ENCODE results near the gene ATP5PO.

DNA sequence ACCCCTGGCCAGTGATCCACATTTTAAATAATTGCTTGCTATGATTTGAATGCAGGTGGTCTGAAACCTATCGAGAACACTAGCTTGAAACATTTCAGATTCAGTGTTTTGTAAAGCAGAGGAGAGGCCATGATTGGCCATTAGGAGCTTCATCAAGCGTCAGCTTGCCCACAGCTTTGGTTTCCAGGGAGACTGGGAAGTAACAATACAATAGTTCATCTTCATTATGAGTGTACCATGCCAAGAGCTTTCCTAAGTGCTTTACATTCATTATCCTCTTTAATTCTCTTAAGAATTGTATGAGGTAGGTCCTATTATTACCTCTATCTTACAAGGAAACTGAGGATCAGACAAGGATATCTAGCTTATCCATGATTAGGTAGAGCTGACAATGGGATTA, 27.7 kb upstream of the ATP5PO start:
- TF ChIP-seq, protein P1, sequence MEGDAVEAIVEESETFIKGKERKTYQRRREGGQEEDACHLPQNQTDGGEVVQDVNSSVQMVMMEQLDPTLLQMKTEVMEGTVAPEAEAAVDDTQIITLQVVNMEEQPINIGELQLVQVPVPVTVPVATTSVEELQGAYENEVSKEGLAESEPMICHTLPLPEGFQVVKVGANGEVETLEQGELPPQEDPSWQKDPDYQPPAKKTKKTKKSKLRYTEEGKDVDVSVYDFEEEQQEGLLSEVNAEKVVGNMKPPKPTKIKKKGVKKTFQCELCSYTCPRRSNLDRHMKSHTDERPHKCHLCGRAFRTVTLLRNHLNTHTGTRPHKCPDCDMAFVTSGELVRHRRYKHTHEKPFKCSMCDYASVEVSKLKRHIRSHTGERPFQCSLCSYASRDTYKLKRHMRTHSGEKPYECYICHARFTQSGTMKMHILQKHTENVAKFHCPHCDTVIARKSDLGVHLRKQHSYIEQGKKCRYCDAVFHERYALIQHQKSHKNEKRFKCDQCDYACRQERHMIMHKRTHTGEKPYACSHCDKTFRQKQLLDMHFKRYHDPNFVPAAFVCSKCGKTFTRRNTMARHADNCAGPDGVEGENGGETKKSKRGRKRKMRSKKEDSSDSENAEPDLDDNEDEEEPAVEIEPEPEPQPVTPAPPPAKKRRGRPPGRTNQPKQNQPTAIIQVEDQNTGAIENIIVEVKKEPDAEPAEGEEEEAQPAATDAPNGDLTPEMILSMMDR (IDR thresholded peaks at IDR 0.05): no peak
- no peak for TF ChIP-seq POLR2A (IDR thresholded peaks at IDR 0.05)
